K562 (cell line): Measurements from ENCODE around the gene GHSR. TPM values are rescaled to one million over a fixed set of nuclear protein-coding genes. Genes with fewer than 3 reads are reported as not detected.

Source experiments
- ATAC-seq: fragments of 200-7000 bp; cut with Tn5 transposase; 3 replicates; pipeline ENCODE4 v1.9.1; 2020; ENCODE audit warnings: moderate library complexity
- BruUV-seq: library from RNA; stranded (reverse); fragments of 400-500 nt; replicated peaks from 2 replicates; lab custom pipeline; 2021; lab: Mats Ljungman, UMichigan
- CTCF ChIA-PET: fragments of 300-600 bp; formaldehyde crosslinking; extraction: SDS; loops from one replicate; lab custom pipeline; 2021; ENCODE audit warnings: low intra/inter-chr PET ratio; lab: Yijun Ruan, JAX
- POLR2A ChIA-PET: fragments of 300-600, 350-650 bp; sonication (Branson Sonifier 250); formaldehyde crosslinking; extraction: SDS; loops from one replicate; lab custom pipeline; 2021; ENCODE audit warnings: antibody characterized with exemption, inconsistent platforms; lab: Yijun Ruan, JAX
- DNase-seq, 4 experiments: peaks; one replicate each; pipeline versions ENCODE4 v3.0.0 to v3.0.0-alpha.2; 2011 to 2018; ENCODE audit warnings: low spot score in 3 of 4, mixed read lengths in 3 of 4; ENCODE audit errors: extremely low read depth in 1 of 4
- FAIRE-seq: peaks from 2 replicates; lab custom pipeline; 2011; peaks lifted over from hg19 to GRCh38; lab: Jason Lieb, UNC
- H2AFZ ChIP-seq: 2 replicates; pipeline ENCODE4 v1.6.0; 2011; ENCODE audit warnings: low read depth, low read length, control low read depth, inconsistent platforms
- H3K27ac ChIP-seq: fragments of 200-600 bp; 3 replicates; pipeline ENCODE4 v1.8.0; 2011; ENCODE audit warnings: low read depth, mild to moderate bottlenecking, control low read depth, inconsistent platforms, low read length, moderate library complexity, mixed read lengths; ENCODE audit errors: extremely low read depth
- H3K27me3 ChIP-seq, 2 experiments: fragments of 300-600 bp in 1 of 2; 2 replicates in 1 of 2; 3 replicates in 1 of 2; pipeline versions ENCODE4 v1.6.0 to v1.8.0; 2011; ENCODE audit warnings: inconsistent platforms in 2 of 2, low read length in 2 of 2, mild to moderate bottlenecking in 1 of 2, mixed read lengths in 1 of 2, moderate library complexity in 1 of 2; ENCODE audit not compliant: control insufficient read depth in 2 of 2, insufficient read depth in 2 of 2
- H3K36me3 ChIP-seq: fragments of 300-600 bp; 3 replicates; pipeline ENCODE4 v1.8.0; 2011; ENCODE audit warnings: mild to moderate bottlenecking, low read length, inconsistent platforms; ENCODE audit not compliant: control insufficient read depth, insufficient read depth
- H3K4me1 ChIP-seq, 2 experiments: fragments of 200-600 bp in 1 of 2; replicated peaks in 1 of 2; 2 replicates in 1 of 2; 3 replicates in 1 of 2; pipeline versions ENCODE4 v1.5.1 to v1.8.0; 2011; ENCODE audit warnings: inconsistent platforms in 2 of 2, low read length in 2 of 2, mild to moderate bottlenecking in 1 of 2, mixed read lengths in 1 of 2, moderate library complexity in 1 of 2; ENCODE audit not compliant: control insufficient read depth in 2 of 2, insufficient read depth in 2 of 2
- H3K4me2 ChIP-seq: 2 replicates; pipeline ENCODE4 v1.6.1; 2011; ENCODE audit warnings: low read length, control low read depth, inconsistent platforms, mixed read lengths; ENCODE audit not compliant: insufficient read depth
- H3K4me3 ChIP-seq: fragments of 200-600 bp; sonication (generic), shearing (Covaris generic); 2 replicates; pipeline ENCODE4 v1.5.1; 2016; ENCODE audit warnings: control low read depth, inconsistent platforms
- H3K79me2 ChIP-seq: fragments of 200-600 bp; 3 replicates; pipeline ENCODE4 v1.8.0; 2011; ENCODE audit warnings: low read length, inconsistent platforms; ENCODE audit not compliant: control insufficient read depth, insufficient read depth
- H3K9ac ChIP-seq, 2 experiments: 2 replicates each; pipeline versions ENCODE4 v1.6.0 to v1.6.1; 2011; ENCODE audit warnings: low read depth in 2 of 2, low read length in 2 of 2, control low read depth in 1 of 2, inconsistent platforms in 1 of 2, mild to moderate bottlenecking in 1 of 2, mixed read lengths in 1 of 2; ENCODE audit not compliant: insufficient read depth in 1 of 2
- H3K9me1 ChIP-seq: one replicate; pipeline ENCODE4 v1.6.0; 2011; ENCODE audit warnings: inconsistent platforms, mild to moderate bottlenecking, low read length, moderate library complexity; ENCODE audit not compliant: control insufficient read depth, insufficient read depth
- H3K9me3 ChIP-seq: replicated peaks from 2 replicates; pipeline ENCODE4 v1.5.1; 2011; ENCODE audit warnings: low read depth, low read length, inconsistent platforms; ENCODE audit not compliant: control insufficient read depth, insufficient read depth
- H4K20me1 ChIP-seq: replicated peaks from 2 replicates; pipeline ENCODE4 v1.6.1; 2011; ENCODE audit warnings: low read length, inconsistent platforms, mixed read lengths; ENCODE audit not compliant: control insufficient read depth, insufficient read depth
- ATF3 ChIP-seq, 2 experiments: fragments of 450-650 bp in 1 of 2; sonication (generic) in 1 of 2; formaldehyde crosslinking in 1 of 2; IDR thresholded peaks in 1 of 2; conservative IDR thresholded peaks in 1 of 2; 2 replicates each; pipeline versions ENCODE4 v1.6.1 to v1.8.1; 2016 to 2023; ENCODE audit warnings: mild to moderate bottlenecking in 2 of 2, moderate library complexity in 2 of 2, inconsistent platforms in 1 of 2, missing genetic modification reagents in 1 of 2
- FOXA3 ChIP-seq, 2 experiments: fragments of 450-650 bp in 1 of 2; sonication (generic) in 1 of 2; formaldehyde crosslinking; IDR thresholded peaks in 1 of 2; conservative IDR thresholded peaks in 1 of 2; 2 replicates each; pipeline versions ENCODE4 v1.4.0 to v1.8.0; 2020 to 2022; ENCODE audit warnings: mild to moderate bottlenecking in 2 of 2, missing genetic modification reagents in 1 of 2
- MEIS2 ChIP-seq: fragments of 450-650 bp; IDR thresholded peaks from 2 replicates; pipeline ENCODE4 v1.6.1; 2014; ENCODE audit warnings: mild to moderate bottlenecking; ENCODE audit not compliant: partially characterized antibody
- MYNN ChIP-seq, 2 experiments: sonication (generic); formaldehyde crosslinking in 1 of 2; IDR thresholded peaks; 2 replicates each; pipeline versions ENCODE4 v1.5.0 to v1.6.1; 2016 to 2020; ENCODE audit warnings: antibody characterized with exemption in 1 of 2, missing genetic modification reagents in 1 of 2
- PKNOX1 ChIP-seq: fragments of 450-650 bp; IDR thresholded peaks from 2 replicates; pipeline ENCODE4 v1.6.1; 2016
- ZBTB40 ChIP-seq, 2 experiments: fragments of 450-650 bp in 1 of 2; sonication (generic) in 1 of 2; formaldehyde crosslinking in 1 of 2; IDR thresholded peaks; 2 replicates each; pipeline versions ENCODE4 v1.7.1 to v1.9.0; 2016 to 2022; ENCODE audit warnings: inconsistent platforms in 1 of 2, mild to moderate bottlenecking in 1 of 2, missing genetic modification reagents in 1 of 2
- WGBS: fragments of 100-300 bp; shearing (Covaris generic); methylation state at CpG from one replicate; pipeline ENCODE4 v1.1.6; 2016; ENCODE audit warnings: low coverage, mixed read lengths; ENCODE audit not compliant: insufficient coverage; ENCODE audit errors: missing lambda C conversion rate; 5-methylcytosine and 5-hydroxymethylcytosine counted together
- in situ Hi-C: fragments of 300-500 bp; cut with MboI; formaldehyde crosslinking; loops from 4 replicates; pipeline ENCODE4 v1.15.0; 2018; ENCODE audit warnings: inconsistent platforms, mixed read lengths
- intact Hi-C: fragments of 100-400 bp; cut with micrococcal nuclease; formaldehyde crosslinking; loops from 2 replicates; pipeline ENCODE4 v1.14.2; 2022
- polyA plus RNA-seq, 8 experiments: library from polyadenylated mRNA; depleted of rRNA in 4 of 8; stranded (reverse) in 5 of 8; unstranded in 3 of 8; fragments of >200 nt; fragmentation: Nextera tagmentation in 2 of 8; fragmentation: Illumina TruSeq in 1 of 8; extraction: Ambion mirVana in 2 of 8; extraction: Trizol in 1 of 8; gene quantifications; 2 replicates each; pipeline versions ENCODE4 v1.2.1 to v1.2.3, GENCODE V29; 2011 to 2014; ENCODE audit warnings: inconsistent platforms in 1 of 8, missing spikeins in 1 of 8
- total RNA-seq, 7 experiments: library from RNA; depleted of rRNA in 6 of 7; stranded (reverse); fragments of >200 nt in 6 of 7; fragmentation: Illumina TruSeq in 2 of 7; extraction: Trizol in 2 of 7; gene quantifications; 2 replicates each; pipeline versions ENCODE4 v1.2.1 to v1.2.3, GENCODE V29; 2011 to 2021; ENCODE audit warnings: low replicate concordance in 1 of 7

GHSR gene
- total and polyA plus RNA-seq, 9 of the 15 experiments (the other 6 are each of a cell fraction or from before 2014, with no cell fraction given), result not detected

- TF ChIP-seq MYNN (IDR thresholded peaks at IDR 0.05) (no peak), MYNN (CRISPR knock-in tag; IDR thresholded peaks at IDR 0.05) (no peak)
Measured at GRCh38 chr3:172470588-172470987, 22.3 kb upstream of the GHSR start (continued).

- BruUV-seq, result no TSS peak
- H3K27ac ChIP-seq, result no peak overlapping the region
- no peaks in the 10 kb centered on the region for H3K36me3 ChIP-seq
- DNase-seq, result peak in 2 of 4 experiments; percentile 8 to 14
- no peaks in the 10 kb centered on the region for H3K4me1 ChIP-seq
- POLR2A ChIA-PET, result no interaction called here
- intact Hi-C loops, result no loop called here
- no peaks in the 10 kb centered on the region for H3K9me1 ChIP-seq
- H2AFZ ChIP-seq, result no peak overlapping the region
- CTCF ChIA-PET, result no interaction called here
- H3K9ac ChIP-seq, result no peak overlapping the region
- H3K4me3 ChIP-seq, result no peak overlapping the region
- no peak overlapping the region for H3K4me2 ChIP-seq
- H3K27me3 ChIP-seq, result peaks cover 9 to 12% of the 10 kb centered on the region in 2 experiments; a peak in 3 of 5 replicates
- FAIRE-seq, result peak; percentile 23
- in situ Hi-C loops, result no loop called here
- no peak for ATAC-seq
- WGBS, result 0% methylated on average over 2 of the region's 2 CpGs
- no peaks in the 10 kb centered on the region for H3K79me2 ChIP-seq
- no peaks in the 10 kb centered on the region for H4K20me1 ChIP-seq
- H3K9me3 ChIP-seq, result no peaks in the 10 kb centered on the region
- TF ChIP-seq ATF3 (IDR thresholded peaks at IDR 0.05) (peak; percentile 64), ATF3 (CRISPR knock-in tag; conservative IDR thresholded peaks at IDR 0.05) (no peak), ZBTB40 (IDR thresholded peaks at IDR 0.05) (peak; percentile 74), ZBTB40 (CRISPR knock-in tag; IDR thresholded peaks at IDR 0.05) (no peak), MEIS2 (peak; percentile 23), PKNOX1 (peak; percentile 50; the same call in 1 of the 2 replicates), FOXA3 (CRISPR knock-in tag; conservative IDR thresholded peaks at IDR 0.05 in 1 of 2, IDR thresholded peaks at IDR 0.05 in 1 of 2) (peak in 1 of 2 experiments; percentile 49; a peak in 1 of 4 replicates)
Measured at GRCh38 chr3:172467170-172467824, 19.0 kb upstream of the GHSR start.
